ENCODE measurements around the gene ITGAD.

ITGAD gene

GRCh38 chr16:31403590-31404352 lies 10.6 kb downstream of the ITGAD start:
- Histone ChIP-seq H3K79me2 (ENCODE audit: insufficient read depth, low read length) (no peaks in the 10 kb centered on the region), H4K20me1 (ENCODE audit: insufficient read depth, low read length) (no peaks in the 10 kb centered on the region), H3K27me3 (ENCODE audit: insufficient read depth, low read length) (no peaks in the 10 kb centered on the region; the same call in 1 of the 2 replicates), H3K9me2 (ENCODE audit: low read depth, low read length) (no peaks in the 10 kb centered on the region), H3K4me3 (ENCODE audit: low read depth, low read length, poor library complexity, severe bottlenecking) (peak overlapping the region; percentile 57), H3K9ac (ENCODE audit: low read length) (peak overlapping the region; percentile 50; the same call in 1 of the 2 replicates), H3K4me2 (ENCODE audit: low read length) (peak overlapping the region; percentile 55; the same call in 1 of the 2 replicates), H3K9me3 (ENCODE audit: low read length) (no peaks in the 10 kb centered on the region), H3K4me1 (ENCODE audit: insufficient read depth, low read length, severe bottlenecking) (no peaks in the 10 kb centered on the region), H2AFZ (ENCODE audit: low read length) (no peak overlapping the region), H3K36me3 (ENCODE audit: insufficient read depth, low read length) (no peaks in the 10 kb centered on the region; the same call in 1 of the 2 replicates), H3K27ac (ENCODE audit: low read depth, low read length, poor library complexity, severe bottlenecking) (no peak overlapping the region), H3F3A (ENCODE audit: insufficient read depth, low read length) (no peaks in the 10 kb centered on the region)
- TF ChIP-seq EZH2 (IDR thresholded peaks at IDR 0.05; ENCODE audit: borderline replicate concordance, low read length), result no peak
- TF ChIP-seq, protein P1, sequence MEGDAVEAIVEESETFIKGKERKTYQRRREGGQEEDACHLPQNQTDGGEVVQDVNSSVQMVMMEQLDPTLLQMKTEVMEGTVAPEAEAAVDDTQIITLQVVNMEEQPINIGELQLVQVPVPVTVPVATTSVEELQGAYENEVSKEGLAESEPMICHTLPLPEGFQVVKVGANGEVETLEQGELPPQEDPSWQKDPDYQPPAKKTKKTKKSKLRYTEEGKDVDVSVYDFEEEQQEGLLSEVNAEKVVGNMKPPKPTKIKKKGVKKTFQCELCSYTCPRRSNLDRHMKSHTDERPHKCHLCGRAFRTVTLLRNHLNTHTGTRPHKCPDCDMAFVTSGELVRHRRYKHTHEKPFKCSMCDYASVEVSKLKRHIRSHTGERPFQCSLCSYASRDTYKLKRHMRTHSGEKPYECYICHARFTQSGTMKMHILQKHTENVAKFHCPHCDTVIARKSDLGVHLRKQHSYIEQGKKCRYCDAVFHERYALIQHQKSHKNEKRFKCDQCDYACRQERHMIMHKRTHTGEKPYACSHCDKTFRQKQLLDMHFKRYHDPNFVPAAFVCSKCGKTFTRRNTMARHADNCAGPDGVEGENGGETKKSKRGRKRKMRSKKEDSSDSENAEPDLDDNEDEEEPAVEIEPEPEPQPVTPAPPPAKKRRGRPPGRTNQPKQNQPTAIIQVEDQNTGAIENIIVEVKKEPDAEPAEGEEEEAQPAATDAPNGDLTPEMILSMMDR (IDR thresholded peaks at IDR 0.05; ENCODE audit: low read length), result no peak

DNA sequence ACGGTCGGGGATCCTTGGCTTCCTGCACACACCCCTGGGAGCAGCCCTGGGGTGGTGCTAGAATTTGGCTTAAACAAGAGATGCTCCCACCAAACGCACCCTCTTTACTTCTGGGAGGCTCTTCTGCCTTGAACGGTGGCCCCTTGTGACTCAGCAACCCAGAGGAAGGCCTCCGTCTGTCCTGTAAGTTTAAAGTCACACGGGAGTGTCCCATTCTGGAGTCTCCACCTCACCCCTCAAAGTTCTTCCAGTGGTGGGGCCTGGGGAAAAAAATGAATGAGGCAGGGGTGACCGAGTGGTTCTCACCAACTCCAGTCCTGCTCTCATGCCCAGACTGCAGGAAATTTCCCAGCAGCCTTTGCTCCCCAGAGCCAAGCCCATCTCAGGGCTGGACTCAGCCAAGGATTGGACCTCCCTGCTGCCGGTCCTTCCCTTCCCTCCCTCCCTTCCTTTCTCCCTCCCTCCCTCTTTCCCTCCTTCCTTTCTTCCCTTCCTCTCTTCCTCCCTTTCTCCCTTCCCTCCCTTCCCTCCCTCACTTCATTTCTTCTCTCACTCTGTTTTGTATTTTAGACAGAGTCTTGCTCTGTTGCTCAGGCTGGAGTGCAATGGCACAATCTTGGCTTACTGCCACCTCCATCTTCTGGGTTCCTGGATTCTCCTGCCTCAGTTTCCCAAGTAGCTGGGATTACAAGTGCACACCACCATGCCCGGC lies 11.4 kb downstream of the ITGAD start:
- H3K4me3 ChIP-seq (ENCODE audit: low read depth, low read length, poor library complexity, severe bottlenecking), result peak overlapping the region; percentile 57
- H3F3A ChIP-seq (ENCODE audit: insufficient read depth, low read length), result no peaks in the 10 kb centered on the region
- H3K36me3 ChIP-seq (ENCODE audit: insufficient read depth, low read length), result no peaks in the 10 kb centered on the region; the same call in 1 of the 2 replicates
- H3K9ac ChIP-seq (ENCODE audit: low read length), result peak overlapping the region; percentile 50; the same call in 1 of the 2 replicates
- no peaks in the 10 kb centered on the region for H4K20me1 ChIP-seq (ENCODE audit: insufficient read depth, low read length)
- H3K9me2 ChIP-seq (ENCODE audit: low read depth, low read length), result no peaks in the 10 kb centered on the region
- H3K27ac ChIP-seq (ENCODE audit: low read depth, low read length, poor library complexity, severe bottlenecking), result no peak overlapping the region
- peak overlapping the region; percentile 55; the same call in 1 of the 2 replicates for H3K4me2 ChIP-seq (ENCODE audit: low read length)
- H3K79me2 ChIP-seq (ENCODE audit: insufficient read depth, low read length), result no peaks in the 10 kb centered on the region
- no peaks in the 10 kb centered on the region for H3K4me1 ChIP-seq (ENCODE audit: insufficient read depth, low read length, severe bottlenecking)
- H3K9me3 ChIP-seq (ENCODE audit: low read length), result no peaks in the 10 kb centered on the region
- TF ChIP-seq EZH2 (IDR thresholded peaks at IDR 0.05; ENCODE audit: borderline replicate concordance, low read length), result no peak
- TF ChIP-seq, protein P1 (IDR thresholded peaks at IDR 0.05; ENCODE audit: low read length), result no peak
- no peak overlapping the region for H2AFZ ChIP-seq (ENCODE audit: low read length)
- no peaks in the 10 kb centered on the region; the same call in 1 of the 2 replicates for H3K27me3 ChIP-seq (ENCODE audit: insufficient read depth, low read length)

DNA sequence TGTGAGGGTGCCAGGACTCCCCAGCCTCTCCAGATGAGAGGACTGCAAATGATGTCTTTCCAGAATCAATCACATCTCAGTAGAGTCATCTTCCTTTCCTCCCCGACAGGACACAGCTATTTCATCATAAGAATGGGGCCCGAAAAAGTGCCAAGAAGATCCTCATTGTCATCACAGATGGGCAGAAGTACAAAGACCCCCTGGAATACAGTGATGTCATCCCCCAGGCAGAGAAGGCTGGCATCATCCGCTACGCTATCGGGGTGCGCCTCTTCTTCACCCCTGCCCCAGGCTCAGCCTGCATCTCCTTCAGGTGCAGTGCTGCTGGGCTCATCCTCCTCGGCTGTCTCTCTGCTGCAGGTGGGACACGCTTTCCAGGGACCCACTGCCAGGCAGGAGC lies 14.3 kb downstream of the ITGAD start:
- no peak for TF ChIP-seq EZH2 (IDR thresholded peaks at IDR 0.05; ENCODE audit: borderline replicate concordance, low read length)
- TF ChIP-seq, protein P1 (IDR thresholded peaks at IDR 0.05; ENCODE audit: low read length), result no peak
- no peaks in the 10 kb centered on the region for H4K20me1 ChIP-seq (ENCODE audit: insufficient read depth, low read length)
- no peaks in the 10 kb centered on the region for H3K4me1 ChIP-seq (ENCODE audit: insufficient read depth, low read length, severe bottlenecking)
- no peaks in the 10 kb centered on the region for H3K27me3 ChIP-seq (ENCODE audit: insufficient read depth, low read length)
- H3K36me3 ChIP-seq (ENCODE audit: insufficient read depth, low read length), result no peaks in the 10 kb centered on the region
- H3K9me2 ChIP-seq (ENCODE audit: low read depth, low read length), result no peaks in the 10 kb centered on the region
- H3K4me3 ChIP-seq (ENCODE audit: low read depth, low read length, poor library complexity, severe bottlenecking), result no peak overlapping the region
- H3F3A ChIP-seq (ENCODE audit: insufficient read depth, low read length), result no peaks in the 10 kb centered on the region
- H3K27ac ChIP-seq (ENCODE audit: low read depth, low read length, poor library complexity, severe bottlenecking), result no peak overlapping the region
- no peak overlapping the region for H2AFZ ChIP-seq (ENCODE audit: low read length)
- H3K79me2 ChIP-seq (ENCODE audit: insufficient read depth, low read length), result no peaks in the 10 kb centered on the region
- H3K4me2 ChIP-seq (ENCODE audit: low read length), result no peak overlapping the region
- H3K9ac ChIP-seq (ENCODE audit: low read length), result no peak overlapping the region
- no peaks in the 10 kb centered on the region for H3K9me3 ChIP-seq (ENCODE audit: low read length)

Measured in OCI-LY1 (cell line).